Measurements from ENCODE around the gene MERTK. TPM values are rescaled to one million over a fixed set of nuclear protein-coding genes. Genes with fewer than 3 reads are reported as not detected.

MERTK gene
- total RNA-seq, 1 experiment from 2014 or later: 39.2 TPM

GRCh38 chr2:111927723-111928122, 29.3 kb downstream of the MERTK start:
- Mint-ChIP-seq H3K4me1 (ENCODE audit: low read depth, unreplicated experiment) (peaks cover 23% of the 10 kb centered on the region), H3K27ac (ENCODE audit: unreplicated experiment) (no peak overlapping the region), H3K36me3 (ENCODE audit: insufficient read depth, unreplicated experiment) (peaks cover 54% of the 10 kb centered on the region), H3K9me3 (ENCODE audit: unreplicated experiment) (no peaks in the 10 kb centered on the region), H3K27me3 (ENCODE audit: insufficient read depth, unreplicated experiment) (no peaks in the 10 kb centered on the region), H3K4me3 (ENCODE audit: unreplicated experiment) (no peak overlapping the region)
- Histone ChIP-seq H3K4me3 (ENCODE audit: low read depth, low read length) (no peak overlapping the region), H3K27me3 (replicated peaks; ENCODE audit: control insufficient read depth, insufficient read depth, low read length) (no peaks in the 10 kb centered on the region), H3K4me1 (peaks cover 29% of the 10 kb centered on the region), H3K9me3 (peaks cover 3% of the 10 kb centered on the region; the same call in 1 of the 2 replicates), H3K36me3 (ENCODE audit: control insufficient read depth, insufficient read depth, low read length) (no peaks in the 10 kb centered on the region; the same call in none of the 2 replicates)
- ChIA-PET CTCF (interaction anchor here (0.6 kb wide), 1 partner anchor 10 kb away, joined by 3 read pairs; no protein-coding TSS in a partner anchor), POLR2A (no interaction called here)
- TF ChIP-seq, protein P1, sequence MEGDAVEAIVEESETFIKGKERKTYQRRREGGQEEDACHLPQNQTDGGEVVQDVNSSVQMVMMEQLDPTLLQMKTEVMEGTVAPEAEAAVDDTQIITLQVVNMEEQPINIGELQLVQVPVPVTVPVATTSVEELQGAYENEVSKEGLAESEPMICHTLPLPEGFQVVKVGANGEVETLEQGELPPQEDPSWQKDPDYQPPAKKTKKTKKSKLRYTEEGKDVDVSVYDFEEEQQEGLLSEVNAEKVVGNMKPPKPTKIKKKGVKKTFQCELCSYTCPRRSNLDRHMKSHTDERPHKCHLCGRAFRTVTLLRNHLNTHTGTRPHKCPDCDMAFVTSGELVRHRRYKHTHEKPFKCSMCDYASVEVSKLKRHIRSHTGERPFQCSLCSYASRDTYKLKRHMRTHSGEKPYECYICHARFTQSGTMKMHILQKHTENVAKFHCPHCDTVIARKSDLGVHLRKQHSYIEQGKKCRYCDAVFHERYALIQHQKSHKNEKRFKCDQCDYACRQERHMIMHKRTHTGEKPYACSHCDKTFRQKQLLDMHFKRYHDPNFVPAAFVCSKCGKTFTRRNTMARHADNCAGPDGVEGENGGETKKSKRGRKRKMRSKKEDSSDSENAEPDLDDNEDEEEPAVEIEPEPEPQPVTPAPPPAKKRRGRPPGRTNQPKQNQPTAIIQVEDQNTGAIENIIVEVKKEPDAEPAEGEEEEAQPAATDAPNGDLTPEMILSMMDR (IDR thresholded peaks at IDR 0.05; ENCODE audit: insufficient read depth in 1 of 2, low read depth in 1 of 2, low read length in 1 of 2, severe bottlenecking in 1 of 2, unreplicated experiment in 1 of 2): no peak
- DNase-seq: no peak
- intact Hi-C loops (cut with micrococcal nuclease; ENCODE audit: unreplicated experiment): no loop called here
- no TSS peak for BruUV-seq (replicated peaks)

GRCh38 chr2:111930409-111930808, 32.0 kb downstream of the MERTK start:
- POLR2A ChIA-PET: no interaction called here
- H3K4me3 Mint-ChIP-seq (ENCODE audit: unreplicated experiment): no peak overlapping the region
- TF ChIP-seq, protein P1 (IDR thresholded peaks at IDR 0.05; ENCODE audit: insufficient read depth in 1 of 2, low read depth in 1 of 2, low read length in 1 of 2, severe bottlenecking in 1 of 2, unreplicated experiment in 1 of 2): no peak

GRCh38 chr2:111930875-111931274, 32.5 kb downstream of the MERTK start:
- no peaks in the 10 kb centered on the region; the same call in none of the 2 replicates for H3K36me3 ChIP-seq (ENCODE audit: control insufficient read depth, insufficient read depth, low read length)
- POLR2A ChIA-PET: no interaction called here
- no peak for DNase-seq

More at GRCh38 chr2:111930409-111930808, 32.0 kb downstream of the MERTK start:
- Mint-ChIP-seq H3K9me3 (ENCODE audit: unreplicated experiment) (no peaks in the 10 kb centered on the region), H3K36me3 (ENCODE audit: insufficient read depth, unreplicated experiment) (peaks cover 60% of the 10 kb centered on the region), H3K27ac (ENCODE audit: unreplicated experiment) (no peak overlapping the region), H3K27me3 (ENCODE audit: insufficient read depth, unreplicated experiment) (no peaks in the 10 kb centered on the region), H3K4me1 (ENCODE audit: low read depth, unreplicated experiment) (peaks cover 15% of the 10 kb centered on the region)
- intact Hi-C loops (cut with micrococcal nuclease; ENCODE audit: unreplicated experiment): no loop called here
- Histone ChIP-seq H3K4me3 (ENCODE audit: low read depth, low read length) (no peak overlapping the region), H3K4me1 (peaks cover 26% of the 10 kb centered on the region), H3K27me3 (replicated peaks; ENCODE audit: control insufficient read depth, insufficient read depth, low read length) (no peaks in the 10 kb centered on the region), H3K36me3 (ENCODE audit: control insufficient read depth, insufficient read depth, low read length) (no peaks in the 10 kb centered on the region; the same call in none of the 2 replicates), H3K9me3 (peaks cover 3% of the 10 kb centered on the region; the same call in 1 of the 2 replicates)
- no TSS peak for BruUV-seq (replicated peaks)
- DNase-seq: no peak
- CTCF ChIA-PET: no interaction called here

More at GRCh38 chr2:111930875-111931274, 32.5 kb downstream of the MERTK start:
- H3K9me3 Mint-ChIP-seq (ENCODE audit: unreplicated experiment): no peaks in the 10 kb centered on the region
- CTCF ChIA-PET: no interaction called here
- no peak overlapping the region for H3K27ac Mint-ChIP-seq (ENCODE audit: unreplicated experiment)
- H3K27me3 Mint-ChIP-seq (ENCODE audit: insufficient read depth, unreplicated experiment): no peaks in the 10 kb centered on the region
- peaks cover 60% of the 10 kb centered on the region for H3K36me3 Mint-ChIP-seq (ENCODE audit: insufficient read depth, unreplicated experiment)
- TF ChIP-seq, protein P1 (IDR thresholded peaks at IDR 0.05; ENCODE audit: insufficient read depth in 1 of 2, low read depth in 1 of 2, low read length in 1 of 2, severe bottlenecking in 1 of 2, unreplicated experiment in 1 of 2): no peak
- H3K4me1 Mint-ChIP-seq (ENCODE audit: low read depth, unreplicated experiment): peaks cover 15% of the 10 kb centered on the region
- Histone ChIP-seq H3K4me3 (ENCODE audit: low read depth, low read length) (no peak overlapping the region), H3K9me3 (peaks cover 3% of the 10 kb centered on the region; the same call in 1 of the 2 replicates), H3K27me3 (replicated peaks; ENCODE audit: control insufficient read depth, insufficient read depth, low read length) (no peaks in the 10 kb centered on the region), H3K4me1 (peaks cover 26% of the 10 kb centered on the region)
- intact Hi-C loops (cut with micrococcal nuclease; ENCODE audit: unreplicated experiment): no loop called here
- no peak overlapping the region for H3K4me3 Mint-ChIP-seq (ENCODE audit: unreplicated experiment)
- BruUV-seq (replicated peaks): no TSS peak

All from Caco-2 (cell line).